ENCODE data around the gene GALNT9. TPM values are rescaled to one million over a fixed set of nuclear protein-coding genes. Genes with fewer than 3 reads are reported as not detected.

Gene GALNT9
- total RNA-seq, 1 donor from 2014 or later, result not detected

DNA sequence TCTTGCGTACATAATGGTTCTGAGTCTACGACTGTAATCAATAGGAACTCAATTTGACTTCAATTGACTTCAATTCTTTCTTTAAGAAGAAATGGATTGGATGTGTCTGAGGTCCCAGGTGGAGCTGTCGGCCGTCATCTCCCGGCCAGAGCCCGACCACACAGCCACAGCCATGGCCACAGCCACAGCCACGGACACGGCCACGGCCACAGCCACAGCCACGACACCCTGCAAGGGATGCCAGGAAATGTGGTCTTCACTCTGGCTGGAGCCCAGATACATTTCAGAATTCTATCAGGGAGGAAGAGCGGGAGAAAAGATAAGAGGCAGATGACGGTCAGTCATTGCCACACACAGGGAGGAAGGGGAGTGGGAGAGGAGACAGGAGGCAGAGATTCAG, 58.9 kb downstream of the GALNT9 start:
- Histone ChIP-seq H3K9me3 (replicated peaks) (no peaks in the 10 kb centered on the region), H3K4me1 (no peaks in the 10 kb centered on the region), H3K36me3 (no peaks in the 10 kb centered on the region), H3K27ac (replicated peaks) (no peak overlapping the region), H3K4me3 (no peak overlapping the region), H3K27me3 (ENCODE audit: low read depth) (peaks cover 94% of the 10 kb centered on the region)
- TF ChIP-seq, protein P1, sequence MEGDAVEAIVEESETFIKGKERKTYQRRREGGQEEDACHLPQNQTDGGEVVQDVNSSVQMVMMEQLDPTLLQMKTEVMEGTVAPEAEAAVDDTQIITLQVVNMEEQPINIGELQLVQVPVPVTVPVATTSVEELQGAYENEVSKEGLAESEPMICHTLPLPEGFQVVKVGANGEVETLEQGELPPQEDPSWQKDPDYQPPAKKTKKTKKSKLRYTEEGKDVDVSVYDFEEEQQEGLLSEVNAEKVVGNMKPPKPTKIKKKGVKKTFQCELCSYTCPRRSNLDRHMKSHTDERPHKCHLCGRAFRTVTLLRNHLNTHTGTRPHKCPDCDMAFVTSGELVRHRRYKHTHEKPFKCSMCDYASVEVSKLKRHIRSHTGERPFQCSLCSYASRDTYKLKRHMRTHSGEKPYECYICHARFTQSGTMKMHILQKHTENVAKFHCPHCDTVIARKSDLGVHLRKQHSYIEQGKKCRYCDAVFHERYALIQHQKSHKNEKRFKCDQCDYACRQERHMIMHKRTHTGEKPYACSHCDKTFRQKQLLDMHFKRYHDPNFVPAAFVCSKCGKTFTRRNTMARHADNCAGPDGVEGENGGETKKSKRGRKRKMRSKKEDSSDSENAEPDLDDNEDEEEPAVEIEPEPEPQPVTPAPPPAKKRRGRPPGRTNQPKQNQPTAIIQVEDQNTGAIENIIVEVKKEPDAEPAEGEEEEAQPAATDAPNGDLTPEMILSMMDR (IDR thresholded peaks at IDR 0.05; ENCODE audit: borderline replicate concordance), result no peak
- no peak for DNase-seq
- intact Hi-C loops (cut with micrococcal nuclease), result no loop called here

GRCh38 chr12:132269271-132269968, 60.0 kb downstream of the GALNT9 start:
- H3K36me3 ChIP-seq, result no peaks in the 10 kb centered on the region
- H3K4me1 ChIP-seq, result no peaks in the 10 kb centered on the region
- TF ChIP-seq, protein P1 (IDR thresholded peaks at IDR 0.05; ENCODE audit: borderline replicate concordance), result no peak
- H3K9me3 ChIP-seq (replicated peaks), result no peaks in the 10 kb centered on the region
- H3K27me3 ChIP-seq (ENCODE audit: low read depth), result peaks cover 94% of the 10 kb centered on the region
- intact Hi-C loops (cut with micrococcal nuclease), result no loop called here
- no peak overlapping the region for H3K27ac ChIP-seq (replicated peaks)
- no peak for DNase-seq
- H3K4me3 ChIP-seq, result no peak overlapping the region

DNA sequence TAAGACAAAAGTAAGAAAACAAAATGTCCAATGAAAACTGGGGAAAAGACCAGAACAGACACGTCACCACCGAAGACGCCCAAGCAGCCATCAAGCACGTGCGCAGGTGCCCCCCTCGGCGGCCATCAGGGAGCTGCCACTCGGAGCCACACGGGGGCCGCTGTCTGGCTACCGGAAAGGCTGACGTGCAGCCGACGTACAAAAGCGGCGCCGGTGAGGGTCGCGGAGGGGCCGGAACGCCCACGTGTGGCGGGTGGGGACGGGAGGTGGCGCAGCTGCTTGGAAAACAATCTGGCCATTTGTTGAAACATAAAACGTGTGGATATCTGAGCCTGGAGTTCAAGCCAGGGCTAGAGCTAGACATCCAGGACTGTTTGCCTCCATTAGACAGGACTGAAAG, 60.7 kb downstream of the GALNT9 start:
- intact Hi-C loops (cut with micrococcal nuclease), result no loop called here
- Histone ChIP-seq H3K27ac (replicated peaks) (no peak overlapping the region), H3K4me3 (no peak overlapping the region), H3K4me1 (no peaks in the 10 kb centered on the region), H3K9me3 (replicated peaks) (no peaks in the 10 kb centered on the region), H3K36me3 (no peaks in the 10 kb centered on the region), H3K27me3 (ENCODE audit: low read depth) (peaks cover 94% of the 10 kb centered on the region)
- DNase-seq, result no peak
- TF ChIP-seq, protein P1 (IDR thresholded peaks at IDR 0.05; ENCODE audit: borderline replicate concordance), result no peak

DNA sequence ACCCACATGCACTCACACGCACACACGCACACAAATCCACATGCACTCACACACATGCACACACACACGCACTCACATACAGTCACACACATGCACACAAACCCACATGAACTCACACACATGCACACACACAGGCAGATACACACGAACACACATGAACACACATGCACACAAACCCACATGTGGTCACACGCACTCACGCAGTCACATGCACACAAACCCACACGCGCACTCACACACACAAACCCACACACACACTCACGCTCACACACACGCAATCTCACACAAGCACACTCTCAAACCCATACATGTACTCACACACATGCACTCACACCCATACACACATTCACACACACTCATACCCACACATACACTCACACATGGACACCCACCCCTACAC, 61.5 kb downstream of the GALNT9 start:
- H3K36me3 ChIP-seq, result no peaks in the 10 kb centered on the region
- H3K4me3 ChIP-seq, result no peak overlapping the region
- peaks cover 94% of the 10 kb centered on the region for H3K27me3 ChIP-seq (ENCODE audit: low read depth)
- H3K9me3 ChIP-seq (replicated peaks), result no peaks in the 10 kb centered on the region
- no peaks in the 10 kb centered on the region for H3K4me1 ChIP-seq
- no peak overlapping the region for H3K27ac ChIP-seq (replicated peaks)
- intact Hi-C loops (cut with micrococcal nuclease), result no loop called here
- DNase-seq, result no peak
- TF ChIP-seq, protein P1 (IDR thresholded peaks at IDR 0.05; ENCODE audit: borderline replicate concordance), result no peak

DNA sequence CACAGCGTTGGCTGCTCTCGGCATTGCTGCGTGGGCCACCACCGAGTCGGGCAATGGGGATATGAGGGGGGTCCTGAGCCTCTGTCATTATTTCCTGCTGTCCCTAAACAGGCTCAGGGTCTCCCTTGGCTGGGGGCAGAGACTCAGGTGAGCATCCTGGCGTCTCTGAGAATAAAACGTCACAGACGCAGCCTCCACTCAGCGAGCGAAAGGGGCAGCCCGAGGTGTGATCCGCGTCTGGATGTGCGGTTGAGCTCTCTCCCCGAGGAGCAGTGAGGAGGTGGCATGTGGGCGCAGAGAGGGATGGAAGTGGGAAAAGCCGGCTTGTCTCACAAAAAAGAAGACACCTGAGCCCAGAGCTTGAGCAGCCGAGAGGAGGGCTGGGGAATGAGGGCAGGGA, 62.6 kb downstream of the GALNT9 start:
- no peaks in the 10 kb centered on the region for H3K36me3 ChIP-seq
- DNase-seq, result no peak
- H3K4me1 ChIP-seq, result no peaks in the 10 kb centered on the region
- peaks cover 94% of the 10 kb centered on the region for H3K27me3 ChIP-seq (ENCODE audit: low read depth)
- no peak overlapping the region for H3K4me3 ChIP-seq
- intact Hi-C loops (cut with micrococcal nuclease), result no loop called here
- TF ChIP-seq, protein P1 (IDR thresholded peaks at IDR 0.05; ENCODE audit: borderline replicate concordance), result no peak
- no peak overlapping the region for H3K27ac ChIP-seq (replicated peaks)
- H3K9me3 ChIP-seq (replicated peaks), result no peaks in the 10 kb centered on the region

All from left ventricle myocardium inferior (tissue), 1 donor.